Prostate gland (tissue), 2 donors: ENCODE measurements around the gene LPIN1.

ENCODE experiments used
- CTCF ChIP-seq, 4 experiments: fragments of 200-600 bp in 2 of 4; fragments of 450-650 bp in 2 of 4; sonication (generic) in 2 of 4; IDR thresholded peaks; 1 replicate in 3 of 4; 2 replicates in 1 of 4; pipeline ENCODE4 v1.5.1; 2016 to 2019; ENCODE audit warnings: antibody characterized with exemption in 4 of 4, mild to moderate bottlenecking in 2 of 4, moderate library complexity in 2 of 4
- POLR2A ChIP-seq: fragments of 450-650 bp; IDR thresholded peaks from one replicate; pipeline ENCODE4 v1.6.1; 2016; ENCODE audit warnings: antibody characterized with exemption, mild to moderate bottlenecking
- POLR2AphosphoS5 ChIP-seq: sonication (generic); formaldehyde crosslinking; IDR thresholded peaks from one replicate; pipeline ENCODE4 v1.6.1; 2017; ENCODE audit warnings: antibody characterized with exemption

GRCh38 chr2:11708106-11708505, 38.3 kb upstream of the LPIN1 start:
- TF ChIP-seq CTCF (IDR thresholded peaks at IDR 0.05) (no peak), POLR2A (no peak), POLR2AphosphoS5 (no peak)
